ENCODE measurements around the gene FHIT.

FHIT gene

GRCh38 chr3:60399861-60400845 is 851.1 kb downstream of the FHIT start:
- no peak overlapping the region for H3K4me3 ChIP-seq (ENCODE audit: low read depth, low read length)
- no peak for TF ChIP-seq CTCF (IDR thresholded peaks at IDR 0.05; ENCODE audit: low read depth, low read length)

GRCh38 chr3:60399292-60399691 is 852.0 kb downstream of the FHIT start:
- H3K4me3 ChIP-seq (ENCODE audit: low read depth, low read length) = no peak overlapping the region
- TF ChIP-seq CTCF (IDR thresholded peaks at IDR 0.05; ENCODE audit: low read depth, low read length) = no peak

GRCh38 chr3:60395173-60395762 is 856.0 kb downstream of the FHIT start:
- TF ChIP-seq CTCF (IDR thresholded peaks at IDR 0.05; ENCODE audit: low read depth, low read length) = no peak
- H3K4me3 ChIP-seq (ENCODE audit: low read depth, low read length) = no peak overlapping the region

GRCh38 chr3:60393946-60394345 is 857.3 kb downstream of the FHIT start:
- no peak overlapping the region for H3K4me3 ChIP-seq (ENCODE audit: low read depth, low read length)
- no peak for TF ChIP-seq CTCF (IDR thresholded peaks at IDR 0.05; ENCODE audit: low read depth, low read length)

- no peak overlapping the region for H3K4me3 ChIP-seq (ENCODE audit: low read depth, low read length)
- no peak for TF ChIP-seq CTCF (IDR thresholded peaks at IDR 0.05; ENCODE audit: low read depth, low read length)
Observed at GRCh38 chr3:60392501-60392900, 858.8 kb downstream of the FHIT start.

GRCh38 chr3:60391292-60391691 is 860.0 kb downstream of the FHIT start:
- no peak for TF ChIP-seq CTCF (IDR thresholded peaks at IDR 0.05; ENCODE audit: low read depth, low read length)
- H3K4me3 ChIP-seq (ENCODE audit: low read depth, low read length) = no peak overlapping the region

GRCh38 chr3:60388731-60389130 is 862.5 kb downstream of the FHIT start:
- no peak for TF ChIP-seq CTCF (IDR thresholded peaks at IDR 0.05; ENCODE audit: low read depth, low read length)
- no peak overlapping the region for H3K4me3 ChIP-seq (ENCODE audit: low read depth, low read length)
